DMS153 (cell line): ENCODE data around the gene ZFP36L1.

Experiments used
- DNase-seq: peaks from one replicate; lab custom pipeline; 2025; lab: John Stamatoyannopoulos, UW

ZFP36L1 gene

GRCh38 chr14:68795597-68796417, 2.9 kb upstream of the ZFP36L1 start:
- DNase-seq, result peak; percentile 38

DNA sequence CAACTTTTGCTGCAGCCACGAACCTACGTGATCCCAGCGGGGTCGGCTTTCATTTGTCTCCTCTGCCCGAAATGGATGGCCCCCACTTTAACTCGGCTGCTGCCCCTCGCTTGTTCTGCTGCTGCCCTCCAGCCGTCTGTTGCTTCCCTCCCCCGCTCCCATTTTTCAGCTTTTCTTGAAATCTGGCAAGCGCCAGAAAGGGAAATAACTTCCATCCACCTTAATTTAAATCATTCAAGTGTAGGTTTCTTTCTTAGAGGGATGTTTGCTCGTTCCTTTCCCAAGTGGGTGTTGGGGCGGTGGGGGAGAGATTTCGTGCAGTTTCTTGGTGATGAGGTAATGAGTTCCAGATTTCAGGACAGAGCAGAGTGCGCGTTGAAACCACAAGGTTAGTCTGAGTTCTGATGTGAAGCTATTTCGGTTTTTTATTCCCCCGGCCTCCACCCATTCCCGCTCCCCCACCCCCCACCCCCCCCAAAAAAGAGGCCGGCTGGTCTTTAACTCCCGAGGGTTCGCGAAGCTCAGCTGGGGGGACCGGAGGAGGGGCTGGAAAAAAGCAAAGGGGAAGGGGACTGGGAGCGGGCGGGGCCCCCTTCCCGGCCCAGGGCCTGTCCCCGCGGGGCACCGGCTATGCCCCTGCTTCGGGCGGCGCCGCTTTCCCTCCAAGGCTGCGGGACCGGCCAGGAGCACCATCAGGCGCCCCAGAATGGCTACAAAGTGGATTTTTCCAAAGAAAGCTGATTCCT, 2.2 kb upstream of the ZFP36L1 start:
- no peak for DNase-seq

- DNase-seq, result peak; percentile 19
These were observed 1.4 kb upstream of the ZFP36L1 start for GRCh38 chr14:68794130-68794850.

GRCh38 chr14:68793734-68794129, 865 bp upstream of the ZFP36L1 start:
- DNase-seq, result no peak

DNA sequence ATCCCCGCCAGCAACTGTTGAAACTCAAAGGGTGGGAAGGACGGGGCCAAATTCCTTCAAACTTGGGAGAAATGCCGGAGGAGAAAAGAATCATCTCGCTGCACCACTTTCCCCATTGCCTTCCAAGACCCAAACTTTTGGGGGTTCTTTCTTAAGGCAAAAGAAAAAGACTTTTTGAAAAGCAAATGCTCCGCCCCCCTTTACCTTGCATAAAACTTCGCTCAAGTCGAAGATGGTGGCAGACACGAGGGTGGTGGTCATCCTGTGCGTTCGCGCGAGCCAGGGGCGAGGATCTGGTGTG, 239 bp downstream of the ZFP36L1 start:
- DNase-seq, result no peak

GRCh38 chr14:68791902-68792677, 777 bp downstream of the ZFP36L1 start:
- no peak for DNase-seq

DNA sequence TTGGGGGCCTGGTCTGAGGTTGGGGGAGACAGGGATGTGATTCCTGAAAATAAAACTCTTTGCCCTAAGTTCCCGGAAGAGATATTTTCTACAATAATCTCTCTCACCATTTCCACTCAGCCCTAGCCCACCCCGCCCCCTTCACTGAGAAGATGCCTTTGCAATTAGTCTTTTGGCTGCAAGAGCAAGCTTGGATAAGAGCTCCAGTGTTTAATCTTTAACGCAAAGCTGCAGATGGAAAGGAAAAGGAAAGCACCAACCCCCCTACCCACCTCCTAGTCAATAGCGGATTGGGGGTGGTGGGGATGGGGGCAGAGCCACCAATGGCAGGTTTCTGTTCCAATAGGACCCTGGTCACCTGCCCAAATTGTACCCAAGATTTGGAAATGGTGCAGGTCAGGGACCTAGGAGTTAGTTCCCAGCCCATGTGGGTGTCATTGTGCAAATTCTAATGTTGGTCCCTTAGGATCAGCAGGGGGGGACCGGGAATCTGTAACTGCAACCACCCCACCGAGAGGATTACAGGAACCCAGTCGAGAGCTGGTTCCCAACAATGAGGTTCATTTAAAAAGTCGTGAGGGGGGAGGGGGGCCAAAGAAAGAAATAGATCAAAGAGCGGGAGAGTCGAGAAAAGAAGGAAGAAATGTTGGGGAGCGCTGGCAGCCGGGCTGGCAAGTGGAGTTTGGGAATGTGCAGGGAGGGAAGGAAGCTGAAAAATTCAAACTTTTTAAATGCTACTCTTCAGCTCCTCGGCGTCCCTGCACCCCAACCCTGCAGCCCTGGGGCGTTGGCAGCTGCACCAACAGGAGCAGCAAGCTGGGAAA, 1.6 kb downstream of the ZFP36L1 start:
- no peak for DNase-seq

- DNase-seq, result no peak
These were observed 2.2 kb downstream of the ZFP36L1 start for GRCh38 chr14:68790644-68791077.

GRCh38 chr14:68789821-68790643, 2.8 kb downstream of the ZFP36L1 start:
- no peak for DNase-seq

- DNase-seq, result peak; percentile 47
These were observed 3.7 kb downstream of the ZFP36L1 start for GRCh38 chr14:68788996-68789820.

DNA sequence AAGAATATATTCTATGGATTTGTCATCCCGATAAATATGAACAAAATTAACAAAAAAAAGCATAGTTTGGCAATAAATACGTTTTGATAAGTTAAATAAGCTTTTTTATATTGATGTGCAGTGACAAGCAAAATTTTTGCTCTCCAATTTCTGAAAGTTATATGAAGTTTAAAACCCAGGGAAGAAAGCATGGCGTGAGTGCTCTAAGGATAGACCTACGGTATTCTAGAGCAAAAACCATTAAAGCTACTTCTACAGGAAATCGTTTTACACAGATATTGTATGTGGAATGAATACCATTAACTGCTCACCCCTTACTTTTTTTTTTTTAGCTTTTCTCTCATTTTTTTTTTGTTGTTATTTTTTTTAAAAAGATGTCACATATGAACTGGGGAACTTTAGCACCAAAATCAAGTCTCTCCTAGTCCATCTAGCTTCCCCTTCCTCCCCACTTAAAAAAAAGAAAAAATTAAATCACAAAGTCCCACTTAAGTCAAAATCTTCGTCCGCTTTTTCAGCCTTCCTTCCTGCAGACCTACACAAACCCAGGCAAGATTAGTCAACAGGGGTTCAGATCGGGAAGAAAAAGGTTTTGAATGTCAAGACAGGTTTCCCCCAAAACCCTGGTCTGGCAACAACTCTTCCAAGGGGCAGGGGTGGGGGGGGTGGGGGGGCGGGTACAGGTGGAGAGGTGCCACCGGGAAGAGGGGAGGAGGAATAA, 4.4 kb downstream of the ZFP36L1 start:
- no peak for DNase-seq

- no peak for DNase-seq
These were observed 5.5 kb downstream of the ZFP36L1 start for GRCh38 chr14:68787092-68787992.

GRCh38 chr14:68786491-68787091, 6.3 kb downstream of the ZFP36L1 start:
- DNase-seq, result no peak

- no peak for DNase-seq
These were observed 7.1 kb downstream of the ZFP36L1 start for GRCh38 chr14:68785534-68786490.

GRCh38 chr14:68784978-68785533, 7.8 kb downstream of the ZFP36L1 start:
- DNase-seq, result no peak
